ENCODE data around the gene ZCCHC17.

ZCCHC17 gene

DNA sequence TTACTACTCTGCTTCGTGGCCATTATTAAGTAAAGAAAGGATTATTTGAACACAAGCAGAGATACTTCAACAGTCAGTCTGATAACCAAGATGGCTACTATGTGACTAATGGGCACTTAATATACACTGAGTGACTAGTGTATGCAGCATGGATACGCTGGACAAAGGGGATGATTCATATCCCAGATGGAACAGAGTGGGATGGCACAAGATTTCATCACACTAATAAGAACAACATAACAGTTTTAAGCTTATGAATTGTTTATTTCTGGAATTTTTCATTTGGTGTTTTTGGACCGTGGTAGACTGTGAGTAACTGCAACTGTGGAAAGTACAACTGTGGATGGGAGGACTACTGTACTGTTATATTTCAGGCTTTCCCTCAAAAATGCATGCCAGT lies 9.4 kb downstream of the ZCCHC17 start:
- peak; percentile 70 to 72 for DNase-seq (ENCODE audit: low read depth in 2 of 2)

DNA sequence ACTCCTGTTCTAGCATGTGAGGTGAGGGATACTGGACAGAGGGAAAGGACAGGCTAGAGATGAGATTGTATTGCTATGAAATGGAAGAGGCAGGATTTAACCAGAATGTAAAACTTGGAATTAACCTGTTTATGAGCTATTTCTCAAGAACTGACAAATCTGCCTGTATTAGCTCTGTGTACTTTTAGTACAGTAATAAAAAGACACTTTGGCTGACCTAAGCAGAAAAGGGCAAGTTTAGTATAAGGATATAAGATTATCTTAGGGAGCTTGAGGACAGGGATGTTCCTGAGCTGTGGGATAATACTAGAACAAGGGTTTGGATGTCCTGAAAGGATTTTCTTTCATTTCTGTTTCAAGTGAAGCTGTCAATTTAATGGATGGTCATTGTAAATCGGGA lies 11.2 kb downstream of the ZCCHC17 start:
- DNase-seq (ENCODE audit: low read depth in 2 of 2) = no peak

DNA sequence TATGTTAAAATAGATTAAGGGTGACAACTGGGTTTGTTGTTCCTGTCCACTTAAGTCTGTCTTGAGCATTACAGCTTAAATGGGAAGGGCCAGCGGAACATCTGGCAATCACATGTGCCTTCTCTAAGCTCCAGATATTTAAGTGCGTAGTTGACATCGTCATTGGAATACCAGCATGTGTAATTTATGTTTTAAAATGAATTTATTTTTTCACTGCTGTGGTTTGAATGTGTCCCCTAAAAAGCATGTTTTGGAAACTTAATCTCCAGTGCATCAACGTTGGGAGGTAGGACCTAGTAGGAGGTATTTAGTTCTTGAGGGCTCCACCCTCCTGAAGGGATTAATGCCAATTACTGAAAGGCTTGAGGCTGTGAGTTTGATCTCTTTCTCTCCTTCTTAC lies 13.4 kb downstream of the ZCCHC17 start:
- peak; percentile 43 to 45 for DNase-seq (ENCODE audit: low read depth in 2 of 2)

DNA sequence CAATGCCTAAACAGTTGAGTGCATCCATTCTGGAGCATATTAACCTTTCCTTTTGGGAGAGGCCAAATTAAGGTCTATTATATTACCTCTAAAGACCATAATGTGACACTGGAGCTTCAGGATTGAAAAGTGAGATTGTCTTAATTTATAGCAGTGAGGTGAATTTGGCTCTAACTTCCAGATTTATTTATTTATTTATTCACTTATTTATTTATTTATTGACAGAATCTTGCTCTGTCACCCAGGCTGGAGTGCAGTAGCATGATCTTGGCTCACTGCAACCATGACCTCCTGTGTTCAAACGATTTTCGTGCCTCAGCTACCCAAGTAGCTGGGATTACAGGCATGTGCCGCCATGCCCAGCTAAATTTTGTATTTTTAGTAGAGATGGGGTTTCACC lies 19.1 kb downstream of the ZCCHC17 start:
- no peak for DNase-seq (ENCODE audit: low read depth in 2 of 2)

DNA sequence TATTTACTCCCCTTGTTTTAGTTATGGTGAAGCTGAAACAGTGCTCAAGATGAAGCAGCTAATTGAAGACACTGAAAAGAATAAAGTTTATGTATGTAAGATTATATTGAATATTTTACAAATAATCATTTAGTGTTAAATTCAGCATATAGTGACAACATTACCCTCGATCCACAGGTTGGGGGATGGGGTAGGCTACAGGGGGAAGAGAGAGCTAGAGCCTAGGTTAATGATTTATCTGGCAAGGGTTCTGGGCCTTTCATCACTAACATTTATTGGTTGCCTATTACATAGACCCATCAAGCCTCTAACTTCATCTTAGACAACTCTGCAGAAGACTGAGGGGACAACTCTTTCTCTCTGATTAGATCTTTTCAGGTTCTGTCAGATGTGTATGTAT lies 21.3 kb downstream of the ZCCHC17 start:
- DNase-seq (ENCODE audit: low read depth in 2 of 2) = no peak

DNA sequence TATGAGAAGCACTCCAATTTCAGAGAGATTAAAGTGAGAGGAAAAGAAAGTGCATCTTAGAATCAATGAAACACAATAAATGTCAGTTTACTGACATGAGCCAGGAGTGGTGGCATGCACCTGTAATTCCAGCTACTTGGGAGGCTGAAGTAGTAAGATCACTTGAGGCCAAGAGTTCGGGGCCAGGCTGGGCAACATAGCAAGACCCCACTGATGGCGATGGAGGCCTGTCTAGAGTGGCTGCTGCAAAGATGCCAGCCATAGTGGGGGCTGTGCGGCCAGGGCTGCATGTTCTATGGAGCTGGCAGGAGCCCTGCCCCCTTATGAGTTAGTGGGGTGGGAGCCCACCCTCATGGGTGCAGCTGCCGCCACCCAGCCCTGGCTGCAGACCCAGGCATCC lies 27.3 kb downstream of the ZCCHC17 start:
- no peak for DNase-seq (ENCODE audit: low read depth in 2 of 2)

DNA sequence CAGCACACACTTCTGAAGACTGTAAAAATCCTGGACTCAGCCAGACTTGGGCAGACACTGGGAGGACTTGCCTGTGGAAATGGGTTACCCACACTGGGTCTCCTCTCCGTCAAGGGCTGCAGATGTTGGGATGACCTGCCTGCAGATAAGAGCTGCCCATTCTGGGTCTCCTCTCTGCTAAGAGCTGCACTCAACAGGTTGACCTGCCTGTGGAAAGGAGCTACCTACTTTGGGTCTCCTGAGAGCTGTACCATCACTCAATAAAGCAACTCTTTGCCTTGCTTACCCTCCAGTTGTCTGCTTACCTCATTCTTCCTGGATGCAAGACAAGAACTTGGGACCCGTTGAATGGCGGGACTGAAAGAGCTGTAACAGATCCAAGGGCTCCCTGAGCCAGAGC lies 28.2 kb downstream of the ZCCHC17 start:
- no peak for DNase-seq (ENCODE audit: low read depth in 2 of 2)

DNA sequence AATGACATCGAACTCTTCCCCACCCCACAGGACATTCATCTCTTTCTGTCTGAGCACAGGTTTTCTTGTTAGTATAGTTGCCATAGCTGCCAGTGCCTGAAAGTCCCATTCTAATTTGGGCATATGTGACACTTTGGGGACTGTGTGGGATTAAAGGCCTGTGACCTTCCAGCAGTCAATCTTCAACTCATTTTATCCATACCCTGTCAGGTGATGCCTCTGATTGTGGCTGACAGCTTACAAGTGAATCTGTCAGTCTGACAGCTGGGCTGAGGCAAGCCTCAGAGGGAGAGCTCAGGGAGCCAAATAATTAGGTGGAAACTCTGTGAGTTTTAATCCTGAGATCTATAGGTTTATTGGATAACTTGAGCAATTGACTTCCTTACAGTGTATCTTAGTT lies 29.6 kb downstream of the ZCCHC17 start:
- no peak for DNase-seq (ENCODE audit: low read depth in 2 of 2)

DNA sequence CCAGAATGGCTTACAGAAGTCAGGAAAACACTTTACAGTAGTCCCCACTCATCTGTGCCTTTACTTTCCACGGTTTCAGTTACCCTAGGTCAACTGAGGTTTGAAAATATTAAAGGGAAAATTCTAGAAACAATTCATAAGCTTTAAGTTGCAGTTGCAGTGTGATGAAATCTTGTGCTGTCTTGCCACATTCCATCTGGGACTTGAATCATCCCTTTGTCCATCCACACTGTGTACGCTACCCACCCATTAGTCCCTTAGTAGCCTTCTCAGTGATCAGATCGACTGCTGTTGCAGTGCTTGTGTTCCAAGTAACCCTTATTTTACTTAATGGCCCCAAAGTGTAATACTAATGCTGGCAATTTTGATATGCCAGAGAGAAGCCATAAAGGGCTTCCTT lies 30.5 kb downstream of the ZCCHC17 start:
- DNase-seq (ENCODE audit: low read depth in 2 of 2) = no peak

DNA sequence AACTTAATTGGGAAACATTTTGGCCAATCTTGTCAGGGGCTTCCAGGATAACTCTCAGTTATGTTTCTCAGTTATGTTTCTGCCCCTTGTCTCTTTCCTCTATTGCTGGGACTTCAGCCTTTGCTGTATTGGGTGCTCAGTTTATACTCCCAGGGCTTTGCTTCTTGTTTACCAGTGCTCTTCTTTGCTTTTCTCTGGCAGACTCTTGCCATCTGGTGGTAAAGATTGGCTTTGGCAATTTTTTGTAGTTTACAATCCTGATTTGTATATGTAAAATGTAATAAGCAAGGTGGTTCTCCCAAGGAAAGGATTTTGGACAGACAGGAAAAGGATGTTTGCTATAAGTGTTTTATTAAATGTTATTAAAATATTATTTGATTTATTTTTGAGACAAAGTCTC lies 38.2 kb downstream of the ZCCHC17 start:
- no peak for DNase-seq (ENCODE audit: low read depth in 2 of 2)

DNA sequence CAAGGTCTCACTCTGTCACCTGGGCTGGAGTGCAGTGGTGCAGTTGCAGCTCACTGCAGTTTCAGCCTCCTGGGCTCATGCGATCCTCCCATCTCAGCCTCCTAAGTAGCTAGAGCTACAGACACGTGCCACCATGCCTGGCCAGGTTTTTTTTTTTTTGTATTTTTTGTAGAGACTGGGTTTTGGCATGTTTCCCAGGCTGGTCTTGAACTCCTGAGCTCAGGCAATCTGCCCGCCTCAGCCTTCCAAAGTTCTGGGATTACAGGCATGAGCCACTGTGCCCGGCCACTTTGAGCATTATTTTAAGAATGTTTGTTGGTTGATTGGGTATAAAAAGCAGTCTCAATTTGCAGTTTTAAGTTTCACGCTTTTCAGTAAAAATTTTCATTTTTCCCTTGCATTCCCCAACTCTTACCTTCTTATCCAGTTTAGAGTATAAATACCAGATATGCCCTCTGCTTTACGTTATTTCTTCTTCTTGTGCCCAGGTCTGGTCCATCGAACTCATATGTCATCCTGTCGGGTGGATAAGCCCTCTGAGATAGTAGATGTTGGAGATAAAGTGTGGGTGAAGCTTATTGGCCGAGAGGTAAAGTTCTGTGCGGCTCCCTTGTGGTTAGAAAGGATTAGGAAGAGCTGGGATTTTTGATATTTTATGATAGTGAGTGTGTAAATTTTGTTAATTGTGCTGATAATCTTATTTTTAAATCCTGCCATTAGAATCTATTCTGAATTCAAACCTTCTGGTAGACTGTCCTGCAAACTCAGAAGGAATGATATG lies 40.0 kb downstream of the ZCCHC17 start:
- no peak for DNase-seq (ENCODE audit: low read depth in 2 of 2)

DNA sequence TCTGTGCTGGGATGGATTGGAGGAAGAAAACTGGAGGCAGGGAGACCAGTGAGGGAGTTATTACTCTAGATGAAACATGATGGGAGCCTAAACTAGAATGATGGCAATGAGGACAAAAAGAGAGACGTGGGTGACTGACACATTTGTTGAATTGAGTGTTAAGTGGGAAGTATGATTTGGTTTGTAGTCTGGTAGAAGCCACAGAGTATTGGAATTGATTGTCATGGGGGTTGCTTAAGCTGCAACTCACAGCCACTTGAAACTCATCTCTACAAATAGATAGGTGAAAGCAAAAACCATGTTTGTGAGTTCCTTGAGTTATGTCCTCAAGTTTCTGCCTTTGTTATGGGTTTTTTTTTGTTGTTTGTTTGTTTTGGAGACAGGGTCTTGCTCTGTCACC lies 47.7 kb downstream of the ZCCHC17 start:
- no peak for DNase-seq (ENCODE audit: low read depth in 2 of 2)

DNA sequence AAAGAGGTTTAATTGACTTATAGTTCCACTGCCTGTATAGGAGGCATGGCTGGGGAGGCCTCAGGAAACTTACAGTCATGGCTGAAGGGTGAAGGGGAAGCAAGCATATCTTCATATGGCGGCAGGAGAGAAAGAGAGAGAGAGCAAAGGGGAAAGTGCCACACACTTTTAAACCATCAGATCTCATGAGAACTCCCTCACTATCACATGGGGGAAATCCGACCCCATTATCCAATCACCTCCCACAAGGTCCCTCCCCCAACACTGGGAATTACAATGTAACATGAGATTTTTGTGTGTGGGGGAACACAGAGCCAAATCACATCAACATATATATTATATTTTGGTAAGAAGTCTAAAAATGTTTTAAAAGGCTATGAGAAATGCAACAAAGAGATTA lies 48.8 kb downstream of the ZCCHC17 start:
- DNase-seq (ENCODE audit: low read depth in 2 of 2) = no peak

DNA sequence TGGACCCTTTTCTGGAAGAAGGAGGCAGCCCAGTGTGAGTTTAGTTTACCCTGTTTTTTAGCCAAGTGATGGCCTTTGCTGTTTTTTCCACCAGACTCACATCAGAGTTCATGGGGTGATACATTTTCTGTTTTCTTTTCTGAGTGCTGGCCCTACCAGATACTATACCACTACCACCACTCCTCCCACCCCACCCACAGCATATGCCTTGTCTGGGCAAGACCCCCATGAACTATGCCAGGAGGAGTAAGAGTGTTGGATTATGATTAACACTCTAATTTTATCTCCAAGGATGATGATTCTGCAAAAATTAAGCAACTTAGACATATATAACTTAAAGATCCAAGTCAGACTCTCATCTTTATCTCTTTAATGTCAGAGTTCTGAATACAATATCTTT lies 50.0 kb downstream of the ZCCHC17 start:
- DNase-seq (ENCODE audit: low read depth in 2 of 2) = no peak

DNA sequence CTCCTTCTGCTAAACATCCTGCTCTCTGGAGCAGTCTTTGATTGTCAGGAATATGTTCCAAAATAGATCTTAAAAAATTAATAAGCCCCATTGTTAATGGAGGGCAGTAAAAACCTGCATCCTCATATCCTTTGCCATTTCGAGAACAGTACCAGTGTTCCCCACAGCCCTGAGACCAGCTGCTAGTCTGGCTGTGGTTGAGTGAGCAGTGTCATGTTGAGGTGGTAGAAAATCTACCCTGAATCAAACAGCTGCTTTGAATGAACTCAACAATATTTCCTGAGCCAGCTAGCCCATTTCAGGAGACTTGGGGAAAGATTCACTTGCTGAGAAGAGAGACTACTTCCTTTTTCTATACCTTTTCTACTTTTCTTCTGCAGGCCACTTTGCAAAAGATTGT lies 51.6 kb downstream of the ZCCHC17 start:
- no peak for DNase-seq (ENCODE audit: low read depth in 2 of 2)

DNA sequence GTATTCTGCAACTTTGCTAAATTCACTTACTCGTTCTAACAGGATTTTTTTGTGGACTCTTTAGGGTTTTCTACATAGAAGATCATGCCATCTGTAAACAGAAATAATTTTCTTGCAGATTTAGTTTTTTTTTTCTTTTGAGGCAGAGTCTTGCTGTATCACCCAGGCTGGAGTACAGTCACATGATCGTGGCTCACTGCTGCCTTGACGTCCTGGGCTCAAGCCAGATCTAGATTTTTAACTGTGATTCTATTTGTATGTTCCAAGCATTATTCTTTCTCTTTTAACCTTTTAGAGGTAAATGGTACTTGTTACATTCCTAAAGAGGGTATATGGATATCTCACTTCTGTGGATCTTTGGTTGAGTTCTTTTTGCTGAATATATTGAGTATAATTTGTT lies 57.5 kb downstream of the ZCCHC17 start:
- DNase-seq (ENCODE audit: low read depth in 2 of 2) = no peak

DNA sequence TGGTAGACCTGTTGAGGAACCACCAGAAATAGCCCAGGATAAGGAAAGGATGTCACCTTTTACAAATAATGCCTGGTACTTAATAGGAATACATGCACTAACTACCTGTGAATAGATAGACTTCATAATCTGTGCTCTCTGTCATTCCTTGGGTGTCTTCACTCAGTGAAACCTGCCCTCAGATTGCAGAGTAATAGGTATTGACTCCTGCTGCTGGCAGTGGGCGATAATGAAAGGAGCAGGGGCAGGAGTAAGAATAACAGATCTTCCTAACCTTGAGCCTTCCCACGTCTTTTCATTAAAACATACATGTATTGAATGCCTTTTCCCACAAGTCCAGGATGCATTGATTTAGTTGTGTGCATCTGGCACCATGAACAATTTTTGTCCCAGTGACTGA lies 59.6 kb downstream of the ZCCHC17 start:
- no peak for DNase-seq (ENCODE audit: low read depth in 2 of 2)

DNA sequence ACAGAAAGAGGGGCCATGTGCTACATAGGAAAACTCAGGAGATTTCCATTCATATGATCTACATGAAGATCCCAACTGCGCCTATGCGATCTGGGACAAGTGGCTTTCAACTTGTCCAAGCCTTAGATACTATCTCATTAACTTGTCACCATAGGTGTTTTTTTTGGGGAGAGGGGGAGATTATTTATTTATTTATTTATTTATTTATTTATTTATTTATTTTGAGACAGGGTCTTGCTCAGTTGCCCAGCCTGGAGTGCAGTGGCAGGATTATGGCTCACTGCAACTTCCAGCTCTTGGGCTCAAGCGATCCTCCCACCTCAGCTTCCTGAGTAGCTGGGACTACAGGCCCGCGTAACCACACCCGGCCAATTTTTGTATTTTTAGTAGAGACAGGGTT lies 64.8 kb downstream of the ZCCHC17 start:
- DNase-seq (ENCODE audit: low read depth in 2 of 2) = no peak

DNA sequence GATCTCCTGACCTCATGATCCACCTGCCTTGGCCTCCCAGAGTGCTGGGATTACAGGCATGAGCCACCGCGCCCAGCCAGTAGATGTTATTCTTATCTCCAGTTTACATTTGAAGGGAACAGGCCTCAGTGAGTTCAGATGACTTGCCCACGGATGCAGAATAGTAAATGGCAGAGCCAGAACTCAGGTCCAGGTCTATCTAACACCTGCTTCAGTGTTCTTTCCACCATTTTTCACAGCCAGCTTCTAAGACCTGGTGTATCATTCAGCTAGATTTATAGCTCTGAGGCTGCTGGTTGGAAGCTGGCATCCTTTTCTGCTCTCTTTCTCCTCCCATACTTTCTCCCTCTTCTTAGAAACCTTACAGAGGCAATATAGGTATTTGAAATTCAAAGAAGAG lies 65.2 kb downstream of the ZCCHC17 start:
- no peak for DNase-seq (ENCODE audit: low read depth in 2 of 2)

DNA sequence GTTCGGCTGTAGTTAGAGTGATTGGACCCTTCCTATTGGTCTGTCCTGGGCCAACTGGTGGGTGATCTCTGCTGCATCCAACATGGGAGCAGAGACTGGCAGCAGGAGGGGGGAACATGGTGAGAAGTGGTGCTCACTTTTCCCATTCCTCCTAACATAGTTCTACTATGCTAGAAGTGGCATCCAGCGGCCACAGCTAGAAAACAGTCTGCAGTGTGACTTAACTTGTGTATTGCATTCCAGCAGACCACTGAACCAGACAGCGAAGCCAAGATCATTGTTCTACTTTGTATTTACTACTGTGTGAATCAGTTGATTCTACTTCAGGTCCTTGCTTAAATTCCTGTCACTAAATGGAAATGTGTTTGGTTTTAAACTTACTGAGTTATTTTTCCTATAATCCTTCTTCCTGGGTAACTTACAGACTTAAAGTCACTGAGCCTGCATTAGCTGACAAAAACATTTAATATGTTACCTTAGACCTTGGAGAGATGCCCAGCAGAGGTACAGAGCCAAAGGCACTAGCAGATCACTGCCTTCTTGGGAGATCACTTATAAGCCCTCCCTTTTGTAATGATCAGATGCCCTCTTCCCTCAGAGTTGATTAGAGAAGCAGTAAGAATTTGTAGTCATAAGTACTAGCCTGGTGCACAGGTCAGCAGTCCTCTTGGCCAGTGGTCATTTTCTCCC lies 67.9 kb downstream of the ZCCHC17 start:
- no peak for DNase-seq (ENCODE audit: low read depth in 2 of 2)

DNA sequence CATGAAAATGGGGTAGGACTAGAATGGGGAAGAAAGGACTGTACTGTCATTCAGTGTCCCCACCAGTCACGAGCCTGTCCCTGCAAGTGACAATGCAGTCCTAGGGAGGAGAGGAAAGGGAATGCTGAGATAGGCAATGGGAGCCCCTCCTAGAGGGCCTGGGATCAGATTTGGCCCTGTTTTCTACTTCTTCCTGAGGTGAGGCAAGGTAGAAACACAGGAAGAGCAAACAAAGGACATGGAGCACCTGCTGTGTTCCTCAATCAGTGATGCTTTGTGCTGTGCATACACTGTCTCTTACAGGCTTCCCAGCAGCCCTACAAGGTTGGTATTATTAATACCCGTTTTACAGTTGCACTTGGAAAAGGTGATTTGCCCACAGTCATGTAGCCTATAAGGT lies 70.0 kb downstream of the ZCCHC17 start:
- no peak for DNase-seq (ENCODE audit: low read depth in 2 of 2)

DNA sequence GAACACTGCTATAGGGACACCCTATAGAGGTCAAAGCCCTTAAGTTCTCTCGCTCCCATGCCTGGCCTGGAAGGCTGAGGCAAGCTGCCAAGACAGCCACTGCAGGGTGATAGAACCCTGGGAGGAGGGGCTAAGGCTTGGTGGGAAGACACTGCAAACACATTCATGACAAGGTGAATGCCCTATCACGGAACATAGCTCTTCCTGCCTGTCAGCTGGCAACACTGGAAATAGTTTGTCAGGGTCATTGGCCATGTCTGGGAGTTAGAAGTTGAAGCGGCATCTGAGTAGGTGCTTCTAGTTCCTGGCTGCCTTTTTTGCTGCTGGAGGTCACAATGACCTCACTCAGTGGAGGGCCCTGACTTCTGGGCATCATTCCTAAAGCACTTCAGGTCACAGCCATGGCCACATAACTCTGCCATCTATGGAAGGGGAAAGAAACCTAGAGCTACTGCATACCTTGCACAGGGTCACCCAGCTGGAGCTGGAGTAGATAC lies 71.8 kb downstream of the ZCCHC17 start:
- no peak for DNase-seq (ENCODE audit: low read depth in 2 of 2)

DNA sequence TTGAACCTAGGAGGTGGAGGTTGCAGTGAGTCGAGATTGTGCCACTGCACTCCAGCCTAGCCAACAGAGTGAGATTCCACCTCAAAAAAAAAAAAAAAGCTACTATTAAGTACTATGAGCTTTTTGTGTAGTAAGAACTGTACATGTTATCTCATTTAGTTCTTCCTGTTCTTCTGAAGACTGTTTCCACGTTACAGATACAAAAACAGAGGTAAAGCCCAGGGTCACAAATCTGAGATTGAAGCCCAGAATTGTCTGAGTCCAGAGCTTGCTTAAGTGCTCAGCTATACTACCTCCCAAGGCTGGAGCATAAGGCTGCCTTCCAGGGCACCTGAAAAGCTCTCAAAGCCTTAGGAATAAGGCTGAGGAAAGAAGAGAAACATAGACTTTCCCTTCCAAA lies 73.2 kb downstream of the ZCCHC17 start:
- no peak for DNase-seq (ENCODE audit: low read depth in 2 of 2)

DNA sequence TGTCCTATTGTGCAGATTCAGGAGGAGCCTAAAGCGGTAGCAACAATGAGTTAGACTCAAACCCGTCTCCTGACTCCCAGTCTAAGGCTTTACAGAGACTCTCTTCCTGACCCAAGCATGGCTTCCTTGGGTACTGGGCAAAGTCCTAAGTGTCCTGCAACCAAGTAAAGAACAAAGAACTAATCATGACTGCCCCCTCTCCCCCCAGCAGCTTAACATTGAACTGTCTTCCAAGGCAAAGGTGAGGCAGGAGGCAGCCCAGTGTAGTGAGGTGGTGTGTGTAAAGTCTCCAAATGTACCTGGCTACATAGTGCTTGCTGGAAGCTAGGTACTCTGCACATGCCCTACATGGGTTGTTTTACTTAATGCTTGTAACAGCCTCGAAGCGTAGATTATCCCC lies 73.7 kb downstream of the ZCCHC17 start:
- no peak for DNase-seq (ENCODE audit: low read depth in 2 of 2)

All from fibroblast of skin of left biceps (primary cell).